OCI-M2 (cell line): ENCODE measurements around the gene HBM.
"Not testable (repeated sequence)": the region's sequence is repeated elsewhere in the genome, so short reads cannot be mapped to it uniquely, and the experiment has no call there.

Experiments used
- DNase-seq: peaks from one replicate; lab custom pipeline; 2025; ENCODE audit not compliant: unreplicated experiment; lab: John Stamatoyannopoulos, UW

HBM gene

GRCh38 chr16:167122-167690, 1.4 kb downstream of the HBM start:
- no peak for DNase-seq

GRCh38 chr16:168424-168823, 2.6 kb downstream of the HBM start:
- DNase-seq: no peak

GRCh38 chr16:169014-169413, 3.2 kb downstream of the HBM start:
- DNase-seq: no peak

GRCh38 chr16:170088-170507, 4.3 kb downstream of the HBM start:
- DNase-seq: not testable (repeated sequence)

GRCh38 chr16:170788-171187, 5.0 kb downstream of the HBM start:
- no peak for DNase-seq

GRCh38 chr16:172374-172941, 6.7 kb downstream of the HBM start, which contains the start of gene HBA2:
Gene HBA2 (plus strand): TSS chr16:172876. CDS start chr16:172913, 37 bp downstream.
- DNase-seq: not testable (repeated sequence)

- DNase-seq: not testable (repeated sequence)
These were observed 7.6 kb downstream of the HBM start for GRCh38 chr16:173211-173854.

GRCh38 chr16:173928-174769, 8.4 kb downstream of the HBM start:
- DNase-seq: not testable (repeated sequence)

GRCh38 chr16:175011-175949, 9.5 kb downstream of the HBM start:
- no peak for DNase-seq

GRCh38 chr16:176006-176405, 10.2 kb downstream of the HBM start:
- DNase-seq: not testable (repeated sequence)

GRCh38 chr16:176477-177382, 11.0 kb downstream of the HBM start, which contains the start of gene HBA1:
Gene HBA1 (plus strand): TSS chr16:176680. CDS start chr16:176717, 37 bp downstream.
- DNase-seq: not testable (repeated sequence)

GRCh38 chr16:177394-177822, 11.6 kb downstream of the HBM start:
- no peak for DNase-seq

- no peak for DNase-seq
These were observed 12.3 kb downstream of the HBM start for GRCh38 chr16:177981-178667.

- DNase-seq: no peak
These were observed 12.9 kb downstream of the HBM start for GRCh38 chr16:178668-179015.

GRCh38 chr16:179211-180092, 13.7 kb downstream of the HBM start:
- no peak for DNase-seq

- DNase-seq: no peak
These were observed 14.4 kb downstream of the HBM start, which contains the start of gene HBQ1 for GRCh38 chr16:180101-180675. Gene HBQ1 (plus strand): TSS chr16:180459. CDS start chr16:180487, 28 bp downstream.
